RKO (cell line): ENCODE results near the gene MOB3C.

Experiments
- DNase-seq: peaks from one replicate; pipeline ENCODE4 v3.0.0-alpha.2; 2016; ENCODE audit warnings: low spot score

Gene MOB3C

DNA sequence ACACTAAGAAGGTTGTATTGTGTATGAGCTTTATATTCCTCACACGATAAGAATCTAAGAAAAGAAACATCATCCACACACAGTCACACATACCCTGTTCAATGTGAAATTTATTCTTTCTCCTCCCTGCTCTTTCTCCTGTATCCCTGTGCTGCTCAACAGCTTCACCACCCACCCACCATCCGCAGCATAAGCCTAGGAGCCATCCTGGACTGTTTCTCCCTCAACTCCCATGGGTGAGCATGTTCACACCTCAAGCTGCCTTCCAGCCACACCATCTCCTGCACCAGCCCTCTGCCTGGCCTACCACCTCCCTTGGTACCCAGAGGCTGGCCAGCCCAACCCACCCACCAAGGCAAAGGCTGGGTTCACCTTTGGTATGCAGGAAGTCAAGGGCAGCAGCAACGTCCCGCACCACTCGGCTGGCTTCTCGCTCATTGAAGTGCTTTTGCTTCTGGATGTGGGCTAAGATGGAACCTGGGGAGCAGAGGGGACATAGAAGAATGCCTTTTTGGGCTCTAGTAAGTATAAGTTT is 44.9 kb downstream of the MOB3C start:
- DNase-seq: no peak

GRCh38 chr1:46569884-46570725 is 46.5 kb downstream of the MOB3C start:
- DNase-seq: no peak

GRCh38 chr1:46569116-46569515 is 47.5 kb downstream of the MOB3C start:
- DNase-seq: no peak

GRCh38 chr1:46568461-46568891 is 48.1 kb downstream of the MOB3C start:
- DNase-seq: no peak

DNA sequence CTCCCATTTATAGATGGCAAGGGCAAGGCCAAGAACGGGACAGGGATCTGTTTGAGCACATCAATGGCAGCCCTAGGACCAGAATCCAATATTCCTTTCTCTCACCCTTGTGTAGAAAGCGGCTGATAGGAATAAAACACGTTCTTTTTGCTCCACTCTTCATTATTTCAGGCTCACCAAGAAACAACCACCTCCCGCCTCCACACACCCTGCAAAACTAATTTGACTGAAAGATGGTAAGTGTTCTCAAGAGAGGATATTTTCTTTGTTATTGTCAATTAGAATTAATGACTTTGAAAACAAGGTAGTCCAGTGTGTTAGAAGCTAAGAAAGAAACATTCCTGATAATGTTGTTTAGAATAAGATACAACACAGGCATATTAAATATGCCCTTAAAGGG is 53.3 kb downstream of the MOB3C start:
- DNase-seq: no peak

GRCh38 chr1:46562498-46562897 is 54.1 kb downstream of the MOB3C start:
- no peak for DNase-seq

- DNase-seq: no peak
These were observed 57.6 kb downstream of the MOB3C start for GRCh38 chr1:46558966-46559365.

DNA sequence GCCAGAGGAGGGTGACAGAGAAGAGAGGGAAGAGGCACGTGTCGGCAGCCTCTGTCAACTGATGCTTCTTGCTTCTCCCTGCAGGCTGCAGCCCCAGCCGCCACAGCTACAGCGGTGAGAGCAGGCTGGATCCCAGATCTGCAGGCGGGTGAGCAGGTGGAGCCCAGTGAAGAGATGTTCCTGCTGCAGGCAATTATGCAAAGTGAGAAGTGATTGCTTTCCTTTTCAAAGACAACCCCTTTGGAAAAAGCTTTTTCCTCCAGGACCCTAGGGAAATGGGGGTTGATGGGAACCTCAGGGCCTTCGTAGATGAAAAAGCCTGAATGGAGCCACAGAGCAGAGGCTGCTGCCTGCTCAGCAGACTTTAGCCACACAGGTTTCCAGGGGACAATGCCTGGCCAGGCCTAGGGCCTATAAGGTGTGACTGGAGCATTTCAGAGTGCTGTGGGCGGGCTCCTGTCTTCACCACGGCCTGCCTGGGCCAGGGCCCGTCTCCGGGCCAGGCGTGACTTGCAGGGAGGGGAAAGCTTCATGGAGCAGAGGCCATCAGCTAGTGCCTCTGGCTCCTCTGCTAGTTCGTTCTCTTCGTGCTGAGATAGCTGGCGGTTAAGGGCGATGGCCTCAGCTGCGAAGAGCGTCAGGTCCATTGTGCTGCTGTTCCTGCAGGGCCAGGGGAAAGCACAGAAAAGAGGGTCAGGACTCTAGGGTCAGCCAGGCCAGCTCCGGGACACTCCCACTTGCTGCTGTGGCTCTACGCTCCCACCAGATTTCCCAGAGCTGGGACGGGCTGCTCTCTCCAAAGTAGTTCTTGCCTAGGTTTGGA is 58.3 kb downstream of the MOB3C start:
- no peak for DNase-seq
